ENCODE data around the gene NPIPB4. TPM values are rescaled to one million over a fixed set of nuclear protein-coding genes. Genes with fewer than 3 reads are reported as not detected.
"Not testable (repeated sequence)": the region's sequence is repeated elsewhere in the genome, so short reads cannot be mapped to it uniquely, and the experiment has no call there.

NPIPB4 gene
- total and polyA plus RNA-seq, 4 experiments from 2014 or later: 1.8 to 271 (median 116) TPM

GRCh38 chr16:21826067-21826706 lies 31.4 kb downstream of the NPIPB4 start:
- H3K36me3 Mint-ChIP-seq; H3K27me3 ChIP-seq (ENCODE audit: insufficient read depth, low read length); H3K9me3 ChIP-seq (ENCODE audit: control insufficient read depth in 1 of 2, low read length in 2 of 2); CTCF ChIA-PET (ENCODE audit: partially characterized antibody); H3K36me3 ChIP-seq (ENCODE audit: insufficient read depth, low read length); H3K4me1 ChIP-seq (ENCODE audit: insufficient read depth, low read length); DNase-seq; H3K9me3 Mint-ChIP-seq; H3K27ac ChIP-seq (ENCODE audit: low read depth, low read length); H3K4me3 Mint-ChIP-seq; POLR2A ChIA-PET (ENCODE audit: partially characterized antibody); H3K4me3 ChIP-seq (ENCODE audit: low read length in 2 of 2); H3K27me3 Mint-ChIP-seq; H3K4me1 Mint-ChIP-seq: not testable (repeated sequence)
- H3K27ac Mint-ChIP-seq: peak overlapping the region in 1 of 7 donors; percentile 18
- intact Hi-C loops (cut with micrococcal nuclease): loop anchor here (10.0 kb wide), 1 partner anchor 359 kb away; no protein-coding TSS in a partner anchor

DNA sequence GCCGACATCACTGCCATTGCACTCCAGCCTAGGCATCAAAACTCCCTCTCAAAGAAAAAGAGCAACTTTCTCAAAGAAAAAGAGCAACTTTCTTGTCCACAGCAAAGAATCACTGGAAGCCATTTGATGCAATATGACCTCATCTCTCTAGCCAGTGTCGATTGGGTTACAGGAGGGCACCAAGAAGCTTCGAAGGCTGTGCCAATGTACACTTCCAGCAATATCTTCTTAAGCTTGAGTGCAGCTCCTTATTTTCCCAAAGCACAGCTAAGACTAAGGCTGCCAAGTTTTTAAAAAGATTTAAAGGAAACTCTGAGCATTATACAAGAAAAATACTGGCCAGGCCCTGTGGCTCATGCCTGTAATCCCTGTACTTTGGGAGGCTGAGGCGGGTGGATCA lies 32.0 kb downstream of the NPIPB4 start:
- not testable (repeated sequence) for H3K36me3 Mint-ChIP-seq, H3K27ac Mint-ChIP-seq

GRCh38 chr16:21823258-21823657 lies 34.3 kb downstream of the NPIPB4 start:
- DNase-seq; H3K4me3 ChIP-seq (ENCODE audit: low read length in 2 of 2); H3K4me3 Mint-ChIP-seq; H3K27me3 ChIP-seq (ENCODE audit: insufficient read depth, low read length); H3K9me3 ChIP-seq (ENCODE audit: control insufficient read depth in 1 of 2, low read length in 2 of 2); CTCF ChIA-PET (ENCODE audit: partially characterized antibody); H3K36me3 ChIP-seq (ENCODE audit: insufficient read depth, low read length); POLR2A ChIA-PET (ENCODE audit: partially characterized antibody); H3K9me3 Mint-ChIP-seq; H3K27me3 Mint-ChIP-seq; H3K27ac Mint-ChIP-seq; H3K27ac ChIP-seq (ENCODE audit: low read depth, low read length): not testable (repeated sequence)
- H3K4me1 ChIP-seq (ENCODE audit: insufficient read depth, low read length): peaks cover 12% of the 10 kb centered on the region
- intact Hi-C loops (cut with micrococcal nuclease): loop anchor here (10.0 kb wide), 1 partner anchor 362 kb away; no protein-coding TSS in a partner anchor
- H3K36me3 Mint-ChIP-seq: peaks cover 0 to 12% of the 10 kb centered on the region in 2 donors
- H3K4me1 Mint-ChIP-seq: peaks cover 13 to 25% (median 21%) of the 10 kb centered on the region in 4 donors

More for the DNA sequence above, 32.0 kb downstream of the NPIPB4 start:
- H3K9me3 Mint-ChIP-seq; H3K27me3 ChIP-seq (ENCODE audit: insufficient read depth, low read length); H3K36me3 ChIP-seq (ENCODE audit: insufficient read depth, low read length); H3K9me3 ChIP-seq (ENCODE audit: control insufficient read depth in 1 of 2, low read length in 2 of 2); H3K4me3 ChIP-seq (ENCODE audit: low read length in 2 of 2); H3K4me1 Mint-ChIP-seq; H3K27me3 Mint-ChIP-seq; H3K27ac ChIP-seq (ENCODE audit: low read depth, low read length); CTCF ChIA-PET (ENCODE audit: partially characterized antibody); H3K4me3 Mint-ChIP-seq; POLR2A ChIA-PET (ENCODE audit: partially characterized antibody); H3K4me1 ChIP-seq (ENCODE audit: insufficient read depth, low read length); DNase-seq: not testable (repeated sequence)
- intact Hi-C loops (cut with micrococcal nuclease): loop anchor here (10.0 kb wide), 1 partner anchor 359 kb away; no protein-coding TSS in a partner anchor

GRCh38 chr16:21820908-21821465 lies 36.6 kb downstream of the NPIPB4 start:
- Mint-ChIP-seq H3K36me3 (peaks cover 0 to 19% of the 10 kb centered on the region in 2 donors), H3K4me3 (peak overlapping the region; percentile 90 to 98 (median 94)), H3K27ac (peak overlapping the region; percentile 95 to 100 (median 99)), H3K4me1 (peaks cover 15 to 30% (median 22%) of the 10 kb centered on the region in 4 donors)
- H3K27me3 Mint-ChIP-seq; H3K9me3 ChIP-seq (ENCODE audit: control insufficient read depth in 1 of 2, low read length in 2 of 2); H3K27me3 ChIP-seq (ENCODE audit: insufficient read depth, low read length); H3K9me3 Mint-ChIP-seq; DNase-seq; H3K36me3 ChIP-seq (ENCODE audit: insufficient read depth, low read length): not testable (repeated sequence)
- Histone ChIP-seq H3K4me1 (ENCODE audit: insufficient read depth, low read length) (peaks cover 12% of the 10 kb centered on the region), H3K27ac (ENCODE audit: low read depth, low read length) (peak overlapping the region; percentile 87), H3K4me3 (ENCODE audit: low read length in 2 of 2) (peak overlapping the region; percentile 54 to 69)
- POLR2A ChIA-PET (ENCODE audit: partially characterized antibody): interaction anchor here (1.2 to 2.7 kb wide), 2 partner anchors 15 to 133 kb away, joined by 3 to 24 read pairs; partner anchors contain the start of gene UQCRC2
- intact Hi-C loops (cut with micrococcal nuclease): loop anchor here (10.0 kb wide), 1 partner anchor 364 kb away; no protein-coding TSS in a partner anchor
- CTCF ChIA-PET (ENCODE audit: partially characterized antibody): interaction anchor here (1.3 to 1.9 kb wide), 3 partner anchors 130 to 480 kb away, joined by 3 to 6 read pairs (median 4); no protein-coding TSS in a partner anchor

DNA sequence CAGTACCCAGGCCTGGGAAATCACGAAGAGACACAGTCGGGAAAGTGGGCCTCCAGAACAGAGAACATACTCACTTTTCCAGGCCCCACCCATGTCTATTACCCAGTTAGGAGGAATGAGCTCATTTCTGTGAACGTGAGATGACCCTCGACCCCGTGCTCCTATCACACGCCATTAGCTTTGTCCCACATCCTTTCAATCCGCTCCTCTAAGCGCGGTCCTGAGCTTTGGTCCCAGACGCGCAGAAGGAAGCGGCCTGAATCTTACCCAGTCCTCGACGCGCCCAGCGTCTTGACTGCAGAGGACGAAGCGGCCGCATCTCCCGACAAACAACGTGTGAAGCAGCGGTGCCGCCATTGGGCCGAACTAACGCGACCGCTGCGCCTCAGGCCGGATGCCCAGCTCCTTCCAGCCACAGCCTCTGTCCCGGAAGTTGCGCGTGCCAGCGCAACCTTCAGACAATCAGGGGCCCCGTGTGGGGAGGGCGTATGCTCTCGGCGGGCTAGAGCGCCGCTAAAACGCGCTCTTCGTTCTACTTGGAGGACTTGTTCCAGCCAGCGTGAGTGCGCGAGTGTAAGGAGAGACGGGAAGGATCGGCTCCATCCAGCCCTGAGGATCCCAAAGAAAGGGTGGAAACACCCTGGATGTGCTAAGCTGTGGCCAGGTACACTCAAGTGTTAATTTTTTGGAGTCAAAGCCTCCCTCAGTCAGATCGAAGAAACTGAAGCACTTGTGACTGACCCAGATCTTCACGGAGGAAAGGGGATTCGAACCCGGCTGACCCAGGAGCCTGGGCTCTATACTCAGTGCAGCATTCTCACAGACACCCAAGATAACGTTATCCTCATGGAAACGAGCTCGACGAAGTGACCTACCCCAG lies 37.3 kb downstream of the NPIPB4 start:
- Mint-ChIP-seq H3K27ac (peak overlapping the region; percentile 95 to 100 (median 99)), H3K4me3 (peak overlapping the region; percentile 90 to 98 (median 94)), H3K36me3 (peaks cover 0 to 22% of the 10 kb centered on the region in 2 donors), H3K4me1 (peaks cover 15 to 30% (median 22%) of the 10 kb centered on the region in 4 donors)
- not testable (repeated sequence) for H3K9me3 ChIP-seq (ENCODE audit: control insufficient read depth in 1 of 2, low read length in 2 of 2); H3K36me3 ChIP-seq (ENCODE audit: insufficient read depth, low read length); H3K27me3 ChIP-seq (ENCODE audit: insufficient read depth, low read length); H3K27me3 Mint-ChIP-seq; H3K9me3 Mint-ChIP-seq
- POLR2A ChIA-PET (ENCODE audit: partially characterized antibody): interaction anchor here (0.7 to 2.7 kb wide), 4 partner anchors 14 to 553 kb away, joined by 3 to 24 read pairs (median 3); partner anchors contain the start of gene UQCRC2
- DNase-seq: peak; percentile 57 to 80 (median 70)
- H3K4me3 ChIP-seq (ENCODE audit: low read length in 2 of 2): peak overlapping the region; percentile 54 to 69
- CTCF ChIA-PET (ENCODE audit: partially characterized antibody): interaction anchor here (0.7 to 1.9 kb wide), 4 partner anchors 131 to 481 kb away, joined by 3 to 6 read pairs (median 4); no protein-coding TSS in a partner anchor
- peaks cover 12% of the 10 kb centered on the region for H3K4me1 ChIP-seq (ENCODE audit: insufficient read depth, low read length)
- H3K27ac ChIP-seq (ENCODE audit: low read depth, low read length): peak overlapping the region; percentile 87
- intact Hi-C loops (cut with micrococcal nuclease): loop anchor here (10.0 kb wide), 1 partner anchor 365 kb away; no protein-coding TSS in a partner anchor

DNA sequence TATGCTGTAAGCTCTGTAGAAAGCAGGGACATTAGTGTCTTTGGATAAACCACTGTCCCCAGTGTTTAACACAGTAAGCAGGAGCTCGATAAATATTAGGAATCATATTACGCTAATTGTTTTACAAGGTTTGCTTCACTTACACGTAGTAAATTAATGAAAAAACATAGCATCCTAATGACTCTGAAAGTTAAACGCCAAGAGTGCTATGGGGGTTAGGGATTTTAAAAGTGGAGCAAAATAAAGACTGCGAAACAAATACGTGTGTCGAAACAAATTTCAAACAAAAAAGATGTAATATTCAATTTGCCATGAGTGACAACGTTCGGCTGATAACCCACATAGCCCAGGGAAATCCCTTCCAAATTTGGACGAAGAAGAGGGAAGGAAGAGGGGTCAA lies 37.9 kb downstream of the NPIPB4 start:
- peaks cover 0 to 22% of the 10 kb centered on the region in 2 donors for H3K36me3 Mint-ChIP-seq
- H3K4me1 Mint-ChIP-seq: peaks cover 15 to 30% (median 22%) of the 10 kb centered on the region in 4 donors
- H3K4me3 Mint-ChIP-seq: peak overlapping the region; percentile 69 to 97 (median 92)
- intact Hi-C loops (cut with micrococcal nuclease): loop anchor here (10.0 kb wide), 1 partner anchor 365 kb away; no protein-coding TSS in a partner anchor
- H3K27me3 ChIP-seq (ENCODE audit: insufficient read depth, low read length); H3K36me3 ChIP-seq (ENCODE audit: insufficient read depth, low read length); H3K9me3 Mint-ChIP-seq; H3K27me3 Mint-ChIP-seq; DNase-seq; H3K9me3 ChIP-seq (ENCODE audit: control insufficient read depth in 1 of 2, low read length in 2 of 2): not testable (repeated sequence)
- Histone ChIP-seq H3K4me1 (ENCODE audit: insufficient read depth, low read length) (peaks cover 12% of the 10 kb centered on the region), H3K27ac (ENCODE audit: low read depth, low read length) (peak overlapping the region; percentile 87), H3K4me3 (ENCODE audit: low read length in 2 of 2) (peak overlapping the region in 1 of 2 donors; percentile 69)
- POLR2A ChIA-PET (ENCODE audit: partially characterized antibody): interaction anchor here (0.7 to 2.7 kb wide), 3 partner anchors 134 to 554 kb away, joined by 3 to 24 read pairs (median 3); partner anchors contain the start of gene UQCRC2
- CTCF ChIA-PET (ENCODE audit: partially characterized antibody): interaction anchor here (0.7 to 1.5 kb wide), 3 partner anchors 131 to 481 kb away, joined by 3 to 6 read pairs (median 3); no protein-coding TSS in a partner anchor
- H3K27ac Mint-ChIP-seq: peak overlapping the region; percentile 90 to 99 (median 99)
